GM13976 (cell line): ENCODE data around the gene PTPRM.

ENCODE experiments used
- DNase-seq: peaks from one replicate; pipeline ENCODE4 v3.0.0; 2012; ENCODE audit warnings: low spot score
- in situ Hi-C: fragments of 300-500 bp; cut with MboI; formaldehyde crosslinking; loops from one replicate; pipeline ENCODE4 v1.12.0; 2022; ENCODE audit warnings: low sequenced_read_pairs, mixed read lengths, inconsistent platforms; ENCODE audit not compliant: unreplicated experiment
- TF ChIP-seq, protein P1 (sequence below): IDR thresholded peaks from 2 replicates; pipeline ENCODE4 v1.5.1; 2012; ENCODE audit warnings: borderline replicate concordance, mild to moderate bottlenecking; ENCODE audit not compliant: insufficient read depth; ENCODE audit errors: extremely low read depth, missing control alignments, control extremely low read depth

The PTPRM gene

DNA sequence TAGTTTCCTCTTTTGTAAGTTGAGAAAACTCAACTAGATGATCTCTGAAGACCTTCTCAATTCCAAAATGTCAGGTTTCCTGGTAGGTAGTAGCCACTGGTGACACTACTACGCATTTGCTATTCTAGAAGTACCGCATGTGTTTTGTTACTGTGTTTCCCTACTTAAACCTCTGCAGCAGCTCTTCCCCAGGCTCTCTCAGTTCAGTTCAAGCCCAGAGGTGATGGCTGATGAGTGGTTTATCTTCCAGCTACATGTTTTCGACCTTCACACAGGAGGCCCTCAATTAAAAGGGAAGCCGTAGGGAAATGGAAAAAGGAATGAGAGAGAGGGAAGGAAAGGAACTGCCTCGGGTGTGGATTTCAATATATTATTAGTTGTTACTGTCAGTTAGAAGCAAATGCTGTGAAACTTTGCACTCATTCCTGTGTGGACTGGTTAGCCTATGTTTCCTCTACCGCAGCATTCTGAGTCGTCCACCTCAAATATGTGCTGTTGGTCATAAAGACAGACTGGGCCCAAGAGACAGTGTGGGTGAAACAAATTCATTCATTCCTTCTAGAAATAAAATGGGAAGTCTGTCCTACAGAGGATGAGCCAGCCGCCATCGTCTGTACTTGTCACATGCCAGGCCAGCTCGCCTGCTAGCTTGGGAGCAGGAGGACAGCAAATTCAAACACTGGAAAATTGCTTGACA lies 586.9 kb downstream of the PTPRM start:
- TF ChIP-seq, protein P1, sequence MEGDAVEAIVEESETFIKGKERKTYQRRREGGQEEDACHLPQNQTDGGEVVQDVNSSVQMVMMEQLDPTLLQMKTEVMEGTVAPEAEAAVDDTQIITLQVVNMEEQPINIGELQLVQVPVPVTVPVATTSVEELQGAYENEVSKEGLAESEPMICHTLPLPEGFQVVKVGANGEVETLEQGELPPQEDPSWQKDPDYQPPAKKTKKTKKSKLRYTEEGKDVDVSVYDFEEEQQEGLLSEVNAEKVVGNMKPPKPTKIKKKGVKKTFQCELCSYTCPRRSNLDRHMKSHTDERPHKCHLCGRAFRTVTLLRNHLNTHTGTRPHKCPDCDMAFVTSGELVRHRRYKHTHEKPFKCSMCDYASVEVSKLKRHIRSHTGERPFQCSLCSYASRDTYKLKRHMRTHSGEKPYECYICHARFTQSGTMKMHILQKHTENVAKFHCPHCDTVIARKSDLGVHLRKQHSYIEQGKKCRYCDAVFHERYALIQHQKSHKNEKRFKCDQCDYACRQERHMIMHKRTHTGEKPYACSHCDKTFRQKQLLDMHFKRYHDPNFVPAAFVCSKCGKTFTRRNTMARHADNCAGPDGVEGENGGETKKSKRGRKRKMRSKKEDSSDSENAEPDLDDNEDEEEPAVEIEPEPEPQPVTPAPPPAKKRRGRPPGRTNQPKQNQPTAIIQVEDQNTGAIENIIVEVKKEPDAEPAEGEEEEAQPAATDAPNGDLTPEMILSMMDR = no peak
- no peak for DNase-seq
- in situ Hi-C loops = no loop called here

DNA sequence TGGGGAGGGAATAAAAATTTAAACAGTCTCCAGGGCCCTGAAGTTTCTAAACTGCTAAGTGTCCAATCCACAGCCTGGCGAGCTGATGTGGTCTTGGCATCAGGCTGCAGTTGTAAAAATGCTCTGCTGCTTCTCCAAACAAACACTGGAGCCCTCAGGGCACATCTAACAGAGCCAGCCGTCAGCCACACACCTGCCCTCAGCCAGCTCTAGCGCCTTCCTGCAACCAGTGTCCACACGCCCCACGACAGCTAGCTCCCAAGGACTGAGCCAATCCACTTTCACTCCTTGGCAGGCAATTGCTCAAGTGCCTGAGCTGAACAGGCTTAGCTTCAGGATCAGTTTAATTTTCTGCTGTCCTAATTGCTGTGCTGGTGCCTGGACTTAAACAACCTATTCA lies 595.7 kb downstream of the PTPRM start:
- DNase-seq = no peak
- TF ChIP-seq, protein P1 = no peak
- in situ Hi-C loops = no loop called here

DNA sequence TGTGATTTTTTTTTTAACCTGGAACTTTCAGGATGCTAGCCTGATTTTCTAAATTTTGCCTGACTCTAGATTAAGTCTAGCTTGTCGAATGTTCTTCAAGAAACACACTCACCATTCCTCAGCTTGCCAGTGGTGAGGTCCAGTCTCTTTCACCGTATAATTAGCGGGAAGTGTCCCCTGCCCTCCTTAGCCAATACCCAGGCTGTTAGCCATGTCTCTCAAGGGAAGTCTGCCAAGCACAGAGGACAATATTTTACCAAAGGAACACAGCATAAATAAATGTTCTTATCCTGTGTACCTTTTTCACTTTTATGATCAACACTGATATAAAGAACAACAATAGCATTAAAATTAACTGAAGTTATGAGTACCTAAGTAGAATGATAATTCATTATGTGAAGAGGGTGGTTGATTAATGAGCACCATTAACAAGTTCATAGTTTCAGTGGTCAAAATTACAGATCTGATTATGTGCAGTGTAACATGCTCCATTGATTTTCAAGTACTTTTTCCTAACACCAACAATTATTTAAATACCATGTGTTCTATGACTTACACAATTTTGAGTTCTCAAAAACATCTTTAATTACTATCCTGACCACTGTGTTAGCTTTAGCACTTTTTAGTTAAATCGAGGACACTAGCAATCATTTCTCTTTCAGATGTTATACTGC lies 596.3 kb downstream of the PTPRM start:
- TF ChIP-seq, protein P1 = no peak
- in situ Hi-C loops = no loop called here
- DNase-seq = no peak

DNA sequence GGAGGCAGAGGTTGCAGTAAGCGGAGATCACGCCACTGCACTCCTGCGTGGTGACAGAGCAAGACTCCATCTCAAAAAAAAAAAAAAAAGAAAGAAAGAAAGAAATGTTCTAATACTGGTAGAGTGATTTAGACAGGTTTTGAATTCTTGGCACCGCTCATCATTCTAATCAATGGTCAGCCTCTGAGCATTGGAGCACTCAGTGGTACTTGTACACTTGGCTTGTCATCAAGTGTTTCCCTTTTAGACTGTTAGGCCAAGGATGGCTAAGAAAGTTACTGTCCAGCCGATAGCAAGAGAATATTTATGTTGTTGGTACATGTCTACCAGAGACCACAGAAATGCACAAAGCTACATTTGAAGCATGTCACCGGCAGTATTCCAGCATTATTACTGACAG lies 598.0 kb downstream of the PTPRM start:
- in situ Hi-C loops = no loop called here
- TF ChIP-seq, protein P1 = no peak
- DNase-seq = no peak

DNA sequence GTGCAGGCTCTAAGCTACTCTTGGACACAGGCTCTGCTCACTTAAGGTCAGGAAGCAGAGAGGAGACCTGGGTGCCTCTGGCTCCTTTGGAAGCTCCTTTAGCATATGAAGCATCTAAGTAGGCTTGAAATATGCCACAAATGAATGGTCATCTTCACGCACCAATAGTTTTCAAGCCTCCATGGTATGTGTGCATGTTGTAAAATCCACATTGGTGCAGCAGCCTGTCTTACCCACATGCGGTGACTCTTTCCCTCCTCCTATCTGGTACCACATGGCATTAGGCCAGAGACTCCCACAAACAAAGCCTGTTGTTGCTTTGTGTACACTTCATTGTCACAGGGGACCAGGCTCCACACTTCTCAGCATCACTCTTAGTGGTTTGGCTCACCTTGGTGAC lies 599.9 kb downstream of the PTPRM start:
- in situ Hi-C loops = no loop called here
- TF ChIP-seq, protein P1 = no peak
- DNase-seq = no peak

DNA sequence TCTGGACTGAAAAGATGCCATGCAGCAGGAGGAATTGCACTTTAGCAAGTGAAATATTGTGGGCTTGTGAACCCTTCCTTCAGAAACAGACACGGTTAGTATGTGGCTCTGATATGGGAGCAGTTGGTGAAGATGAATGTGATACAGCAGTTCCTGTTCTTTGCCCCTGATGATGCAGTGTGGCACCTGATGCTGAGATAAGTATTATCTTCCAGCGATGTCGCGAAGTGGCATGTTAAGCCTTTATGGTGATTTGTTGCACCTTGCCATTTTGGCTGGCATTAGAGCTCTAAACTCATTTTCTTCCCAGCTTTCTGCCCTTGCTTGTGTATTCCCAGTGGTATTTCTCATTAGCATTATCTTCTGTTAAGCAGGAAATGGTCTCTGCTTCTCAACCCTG lies 600.6 kb downstream of the PTPRM start:
- in situ Hi-C loops = no loop called here

More for the DNA sequence above, 600.6 kb downstream of the PTPRM start:
- DNase-seq = no peak
- TF ChIP-seq, protein P1 = no peak
